ENCODE data around the gene PLCH2. TPM values are rescaled to one million over a fixed set of nuclear protein-coding genes. Genes with fewer than 3 reads are reported as not detected.

Gene PLCH2
- polyA plus RNA-seq, 1 of the 3 experiments (the other 2 are of a cell fraction) = 0.08 TPM

DNA sequence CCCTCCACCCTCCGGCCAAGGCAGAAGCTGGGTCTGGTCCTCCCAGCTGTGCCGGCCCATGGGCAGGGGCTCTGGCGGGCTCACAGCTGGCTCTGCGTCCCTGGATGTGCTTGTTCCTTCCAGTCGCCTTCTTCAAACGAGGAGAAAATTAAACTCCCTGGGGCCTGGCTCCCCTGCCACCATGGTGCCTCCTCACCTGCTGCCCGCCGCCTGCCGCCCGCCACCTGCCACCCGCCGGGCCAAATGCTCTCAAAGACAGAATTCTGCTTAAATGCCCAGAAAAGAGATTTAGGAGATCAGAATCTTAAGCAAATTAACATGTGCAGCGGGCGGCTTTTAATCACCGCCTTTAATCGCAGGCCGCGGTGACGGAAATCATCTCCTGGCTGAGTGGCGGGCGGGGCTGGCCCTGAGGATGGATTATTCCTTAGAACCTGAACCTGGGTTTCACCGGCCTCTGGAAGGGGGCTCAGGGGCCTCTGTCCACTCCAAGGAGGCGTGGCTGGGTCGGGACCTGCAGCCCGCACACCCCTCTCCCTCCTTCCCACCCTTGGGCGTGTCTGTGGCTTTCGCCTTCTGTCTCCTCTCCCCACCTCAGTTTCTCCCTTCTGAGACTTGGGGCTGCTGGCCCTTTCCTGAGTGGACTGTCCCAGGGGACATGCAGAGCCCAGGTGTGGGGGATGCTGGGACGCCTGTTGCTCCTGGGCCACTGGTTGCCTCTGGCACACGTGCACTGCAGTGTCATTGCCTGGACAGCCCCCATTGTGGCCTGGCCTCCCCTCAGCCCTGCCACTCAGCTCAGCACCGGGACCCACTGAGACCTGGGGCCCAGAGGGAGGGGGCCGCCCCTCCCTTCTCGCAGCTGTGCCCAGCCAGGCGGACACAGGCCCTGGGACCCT lies 10.5 kb upstream of the PLCH2 start:
- Histone ChIP-seq H3K27ac (ENCODE audit: low read depth in 2 of 2, low read length in 1 of 2) (no peak overlapping the region), H3K36me3 (replicated peaks in 1 of 2; ENCODE audit: control insufficient read depth in 1 of 2, insufficient read depth in 2 of 2, low read length in 1 of 2) (no peaks in the 10 kb centered on the region), H2AFZ (ENCODE audit: low read depth) (no peak overlapping the region), H3K9ac (no peak overlapping the region), H3K4me3 (ENCODE audit: low read depth in 2 of 2, low read length in 1 of 2) (no peak overlapping the region), H3K4me2 (no peak overlapping the region), H3K4me1 (ENCODE audit: control insufficient read depth in 1 of 2, insufficient read depth in 2 of 2, low read depth in 1 of 2, low read length in 1 of 2) (peaks cover 0 to 59% of the 10 kb centered on the region in 2 experiments; a peak in 1 of 4 replicates), H4K20me1 (ENCODE audit: insufficient read depth) (no peaks in the 10 kb centered on the region), H3K9me2 (no peaks in the 10 kb centered on the region), H3K79me2 (ENCODE audit: insufficient read depth) (no peaks in the 10 kb centered on the region), H3F3A (replicated peaks; ENCODE audit: insufficient read depth) (no peaks in the 10 kb centered on the region), H3K27me3 (ENCODE audit: insufficient read depth) (no peaks in the 10 kb centered on the region), H3K9me3 (no peaks in the 10 kb centered on the region)
- ChIA-PET CTCF (interaction anchor here (1.2 to 3.6 kb wide), 3 partner anchors 15 to 81 kb away, joined by 3 to 17 read pairs (median 6); no protein-coding TSS in a partner anchor), POLR2A (interaction anchor here (1.4 kb wide), 1 partner anchor 80 kb away, joined by 5 read pairs; no protein-coding TSS in a partner anchor)
- no peak for DNase-seq
- 40% methylated on average over 20 of the region's 33 CpGs for WGBS (ENCODE audit: low lambda C conversion rate)
- TF ChIP-seq JUND (IDR thresholded peaks at IDR 0.05) = no peak
- no peak; the same call in 1 of the 2 replicates for TF ChIP-seq GATA2 (CRISPR knock-in tag; IDR thresholded peaks at IDR 0.05)
- TF ChIP-seq MEF2A (IDR thresholded peaks at IDR 0.05; ENCODE audit: borderline replicate concordance, low read depth) = no peak
- TF ChIP-seq, protein P1, sequence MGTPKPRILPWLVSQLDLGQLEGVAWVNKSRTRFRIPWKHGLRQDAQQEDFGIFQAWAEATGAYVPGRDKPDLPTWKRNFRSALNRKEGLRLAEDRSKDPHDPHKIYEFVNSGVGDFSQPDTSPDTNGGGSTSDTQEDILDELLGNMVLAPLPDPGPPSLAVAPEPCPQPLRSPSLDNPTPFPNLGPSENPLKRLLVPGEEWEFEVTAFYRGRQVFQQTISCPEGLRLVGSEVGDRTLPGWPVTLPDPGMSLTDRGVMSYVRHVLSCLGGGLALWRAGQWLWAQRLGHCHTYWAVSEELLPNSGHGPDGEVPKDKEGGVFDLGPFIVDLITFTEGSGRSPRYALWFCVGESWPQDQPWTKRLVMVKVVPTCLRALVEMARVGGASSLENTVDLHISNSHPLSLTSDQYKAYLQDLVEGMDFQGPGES (IDR thresholded peaks at IDR 0.05; ENCODE audit: low read depth, low read length) = no peak
- TF ChIP-seq EZH2phosphoT487 (IDR thresholded peaks at IDR 0.05; ENCODE audit: borderline replicate concordance, low read depth) = no peak
- TF ChIP-seq POLR2AphosphoS5 (IDR thresholded peaks at IDR 0.05; ENCODE audit: low read depth, low read length) = no peak
- no peak for TF ChIP-seq NRF1 (IDR thresholded peaks at IDR 0.05; ENCODE audit: low read depth, low read length)
- TF ChIP-seq, protein P2, sequence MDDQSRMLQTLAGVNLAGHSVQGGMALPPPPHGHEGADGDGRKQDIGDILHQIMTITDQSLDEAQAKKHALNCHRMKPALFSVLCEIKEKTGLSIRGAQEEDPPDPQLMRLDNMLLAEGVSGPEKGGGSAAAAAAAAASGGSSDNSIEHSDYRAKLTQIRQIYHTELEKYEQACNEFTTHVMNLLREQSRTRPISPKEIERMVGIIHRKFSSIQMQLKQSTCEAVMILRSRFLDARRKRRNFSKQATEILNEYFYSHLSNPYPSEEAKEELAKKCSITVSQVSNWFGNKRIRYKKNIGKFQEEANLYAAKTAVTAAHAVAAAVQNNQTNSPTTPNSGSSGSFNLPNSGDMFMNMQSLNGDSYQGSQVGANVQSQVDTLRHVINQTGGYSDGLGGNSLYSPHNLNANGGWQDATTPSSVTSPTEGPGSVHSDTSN (IDR thresholded peaks at IDR 0.05) = no peak
- no peak for TF ChIP-seq RAD21 (IDR thresholded peaks at IDR 0.05; ENCODE audit: low read length)
- TF ChIP-seq, protein P3, sequence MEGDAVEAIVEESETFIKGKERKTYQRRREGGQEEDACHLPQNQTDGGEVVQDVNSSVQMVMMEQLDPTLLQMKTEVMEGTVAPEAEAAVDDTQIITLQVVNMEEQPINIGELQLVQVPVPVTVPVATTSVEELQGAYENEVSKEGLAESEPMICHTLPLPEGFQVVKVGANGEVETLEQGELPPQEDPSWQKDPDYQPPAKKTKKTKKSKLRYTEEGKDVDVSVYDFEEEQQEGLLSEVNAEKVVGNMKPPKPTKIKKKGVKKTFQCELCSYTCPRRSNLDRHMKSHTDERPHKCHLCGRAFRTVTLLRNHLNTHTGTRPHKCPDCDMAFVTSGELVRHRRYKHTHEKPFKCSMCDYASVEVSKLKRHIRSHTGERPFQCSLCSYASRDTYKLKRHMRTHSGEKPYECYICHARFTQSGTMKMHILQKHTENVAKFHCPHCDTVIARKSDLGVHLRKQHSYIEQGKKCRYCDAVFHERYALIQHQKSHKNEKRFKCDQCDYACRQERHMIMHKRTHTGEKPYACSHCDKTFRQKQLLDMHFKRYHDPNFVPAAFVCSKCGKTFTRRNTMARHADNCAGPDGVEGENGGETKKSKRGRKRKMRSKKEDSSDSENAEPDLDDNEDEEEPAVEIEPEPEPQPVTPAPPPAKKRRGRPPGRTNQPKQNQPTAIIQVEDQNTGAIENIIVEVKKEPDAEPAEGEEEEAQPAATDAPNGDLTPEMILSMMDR (IDR thresholded peaks at IDR 0.05) = no peak
- TF ChIP-seq SMC3 (IDR thresholded peaks at IDR 0.05; ENCODE audit: low read depth, low read length) = no peak

DNA sequence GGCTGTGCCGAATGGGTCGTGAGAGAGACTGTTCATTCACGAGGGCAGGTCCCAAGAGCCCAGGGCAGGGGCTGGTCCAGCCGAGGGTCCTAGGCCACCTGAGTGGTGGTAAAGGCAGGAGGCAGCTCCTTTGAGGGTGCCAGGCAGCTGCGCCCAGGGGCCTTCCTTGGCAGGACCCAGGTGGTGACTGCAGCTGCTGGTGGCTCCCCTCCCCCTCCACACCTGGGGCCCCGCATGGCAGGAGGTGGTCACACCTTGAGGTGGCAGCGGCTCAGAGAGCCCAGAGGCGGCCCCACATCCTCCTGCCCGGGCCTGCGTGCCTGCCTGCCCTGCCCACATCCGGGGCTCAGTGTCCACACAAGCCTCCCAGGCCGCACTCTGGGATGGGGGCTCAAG lies 9.8 kb upstream of the PLCH2 start:
- ChIA-PET POLR2A (interaction anchor here (1.4 kb wide), 1 partner anchor 80 kb away, joined by 5 read pairs; no protein-coding TSS in a partner anchor), CTCF (interaction anchor here (1.1 to 3.6 kb wide), 2 partner anchors 16 to 81 kb away, joined by 3 to 17 read pairs; no protein-coding TSS in a partner anchor)
- Histone ChIP-seq H2AFZ (ENCODE audit: low read depth) (no peak overlapping the region), H3K27ac (ENCODE audit: low read depth in 2 of 2, low read length in 1 of 2) (no peak overlapping the region), H3F3A (replicated peaks; ENCODE audit: insufficient read depth) (no peaks in the 10 kb centered on the region), H3K36me3 (replicated peaks in 1 of 2; ENCODE audit: control insufficient read depth in 1 of 2, insufficient read depth in 2 of 2, low read length in 1 of 2) (no peaks in the 10 kb centered on the region), H3K27me3 (ENCODE audit: insufficient read depth) (no peaks in the 10 kb centered on the region), H3K9ac (no peak overlapping the region), H3K4me1 (ENCODE audit: control insufficient read depth in 1 of 2, insufficient read depth in 2 of 2, low read depth in 1 of 2, low read length in 1 of 2) (peaks cover 0 to 59% of the 10 kb centered on the region in 2 experiments; a peak in 1 of 4 replicates), H3K4me2 (no peak overlapping the region), H3K4me3 (ENCODE audit: low read depth in 2 of 2, low read length in 1 of 2) (no peak overlapping the region), H3K9me2 (no peaks in the 10 kb centered on the region), H3K79me2 (ENCODE audit: insufficient read depth) (no peaks in the 10 kb centered on the region), H3K9me3 (no peaks in the 10 kb centered on the region), H4K20me1 (ENCODE audit: insufficient read depth) (no peaks in the 10 kb centered on the region)
- DNase-seq = no peak
- WGBS (ENCODE audit: low lambda C conversion rate) = no CpG with 5 or more reads among the region's 12 CpGs
- TF ChIP-seq NRF1 (IDR thresholded peaks at IDR 0.05; ENCODE audit: low read depth, low read length) = no peak
- no peak for TF ChIP-seq FOXJ3 (CRISPR knock-in tag; IDR thresholded peaks at IDR 0.05)
- TF ChIP-seq, protein P4, sequence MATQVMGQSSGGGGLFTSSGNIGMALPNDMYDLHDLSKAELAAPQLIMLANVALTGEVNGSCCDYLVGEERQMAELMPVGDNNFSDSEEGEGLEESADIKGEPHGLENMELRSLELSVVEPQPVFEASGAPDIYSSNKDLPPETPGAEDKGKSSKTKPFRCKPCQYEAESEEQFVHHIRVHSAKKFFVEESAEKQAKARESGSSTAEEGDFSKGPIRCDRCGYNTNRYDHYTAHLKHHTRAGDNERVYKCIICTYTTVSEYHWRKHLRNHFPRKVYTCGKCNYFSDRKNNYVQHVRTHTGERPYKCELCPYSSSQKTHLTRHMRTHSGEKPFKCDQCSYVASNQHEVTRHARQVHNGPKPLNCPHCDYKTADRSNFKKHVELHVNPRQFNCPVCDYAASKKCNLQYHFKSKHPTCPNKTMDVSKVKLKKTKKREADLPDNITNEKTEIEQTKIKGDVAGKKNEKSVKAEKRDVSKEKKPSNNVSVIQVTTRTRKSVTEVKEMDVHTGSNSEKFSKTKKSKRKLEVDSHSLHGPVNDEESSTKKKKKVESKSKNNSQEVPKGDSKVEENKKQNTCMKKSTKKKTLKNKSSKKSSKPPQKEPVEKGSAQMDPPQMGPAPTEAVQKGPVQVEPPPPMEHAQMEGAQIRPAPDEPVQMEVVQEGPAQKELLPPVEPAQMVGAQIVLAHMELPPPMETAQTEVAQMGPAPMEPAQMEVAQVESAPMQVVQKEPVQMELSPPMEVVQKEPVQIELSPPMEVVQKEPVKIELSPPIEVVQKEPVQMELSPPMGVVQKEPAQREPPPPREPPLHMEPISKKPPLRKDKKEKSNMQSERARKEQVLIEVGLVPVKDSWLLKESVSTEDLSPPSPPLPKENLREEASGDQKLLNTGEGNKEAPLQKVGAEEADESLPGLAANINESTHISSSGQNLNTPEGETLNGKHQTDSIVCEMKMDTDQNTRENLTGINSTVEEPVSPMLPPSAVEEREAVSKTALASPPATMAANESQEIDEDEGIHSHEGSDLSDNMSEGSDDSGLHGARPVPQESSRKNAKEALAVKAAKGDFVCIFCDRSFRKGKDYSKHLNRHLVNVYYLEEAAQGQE (IDR thresholded peaks at IDR 0.05; ENCODE audit: low read depth, low read length) = no peak
- TF ChIP-seq, protein P3 (IDR thresholded peaks at IDR 0.05) = no peak
- TF ChIP-seq GATA2 (CRISPR knock-in tag; IDR thresholded peaks at IDR 0.05) = no peak
- no peak for TF ChIP-seq SIN3A (IDR thresholded peaks at IDR 0.05; ENCODE audit: borderline replicate concordance, low read depth, low read length)
